Astrocyte (in vitro differentiated cells and primary cell): ENCODE results near the gene PDGFA. TPM values are rescaled to one million over a fixed set of nuclear protein-coding genes. Genes with fewer than 3 reads are reported as not detected.

Source experiments
- DNase-seq: peaks from one replicate; pipeline ENCODE4 v3.0.0-alpha.2; 2010; ENCODE audit warnings: low read depth
- FAIRE-seq: peaks from 2 replicates; lab custom pipeline; 2011; peaks lifted over from hg19 to GRCh38; lab: Jason Lieb, UNC
- H2AFZ ChIP-seq: 2 replicates; pipeline ENCODE4 v1.6.0; 2012; ENCODE audit warnings: low read depth, low read length, inconsistent platforms
- H3K27ac ChIP-seq: 2 replicates; pipeline ENCODE4 v1.5.1; 2011; ENCODE audit warnings: low read depth, low read length, inconsistent platforms
- H3K27me3 ChIP-seq: 2 replicates; pipeline ENCODE4 v1.6.0; 2011; ENCODE audit warnings: low read length, inconsistent platforms; ENCODE audit not compliant: insufficient read depth
- H3K36me3 ChIP-seq: 2 replicates; pipeline ENCODE4 v1.5.1; 2011; ENCODE audit warnings: low read length, inconsistent platforms; ENCODE audit not compliant: insufficient read depth
- H3K4me1 ChIP-seq: 2 replicates; pipeline ENCODE4 v1.5.1; 2011; ENCODE audit warnings: low read length, inconsistent platforms; ENCODE audit not compliant: insufficient read depth
- H3K4me2 ChIP-seq: 2 replicates; pipeline ENCODE4 v1.6.0; 2012; ENCODE audit warnings: low read length, inconsistent platforms
- H3K4me3 ChIP-seq: 2 replicates; pipeline ENCODE4 v1.5.1; 2011; ENCODE audit warnings: low read depth, mild to moderate bottlenecking, low read length, inconsistent platforms; ENCODE audit not compliant: insufficient read depth
- H3K79me2 ChIP-seq: 2 replicates; pipeline ENCODE4 v1.6.0; 2012; ENCODE audit warnings: mild to moderate bottlenecking, low read length, inconsistent platforms; ENCODE audit not compliant: insufficient read depth
- H3K9ac ChIP-seq: 2 replicates; pipeline ENCODE4 v1.6.0; 2012; ENCODE audit warnings: mild to moderate bottlenecking, low read length, inconsistent platforms
- H3K9me3 ChIP-seq: 2 replicates; pipeline ENCODE4 v1.5.1; 2012; ENCODE audit warnings: low read depth, mild to moderate bottlenecking, low read length, inconsistent platforms; ENCODE audit not compliant: insufficient read depth
- H4K20me1 ChIP-seq: 2 replicates; pipeline ENCODE4 v1.6.0; 2012; ENCODE audit warnings: low read length, inconsistent platforms; ENCODE audit not compliant: insufficient read depth
- H3K27ac Mint-ChIP-seq: one replicate; pipeline ENCODE4 v1.8.0; 2021; ENCODE audit warnings: mild to moderate bottlenecking, mixed read lengths; ENCODE audit not compliant: unreplicated experiment
- H3K27me3 Mint-ChIP-seq: one replicate; pipeline ENCODE4 v1.8.0; 2021; ENCODE audit warnings: low read depth, mixed read lengths; ENCODE audit not compliant: unreplicated experiment
- H3K36me3 Mint-ChIP-seq: one replicate; pipeline ENCODE4 v1.8.0; 2021; ENCODE audit warnings: low read depth, mixed read lengths; ENCODE audit not compliant: unreplicated experiment
- H3K4me1 Mint-ChIP-seq: one replicate; pipeline ENCODE4 v1.8.0; 2021; ENCODE audit warnings: low read depth, mixed read lengths; ENCODE audit not compliant: unreplicated experiment
- H3K4me3 Mint-ChIP-seq: one replicate; pipeline ENCODE4 v1.8.0; 2021; ENCODE audit warnings: mild to moderate bottlenecking, moderate library complexity, mixed read lengths; ENCODE audit not compliant: unreplicated experiment
- H3K9me3 Mint-ChIP-seq: one replicate; pipeline ENCODE4 v1.8.0; 2021; ENCODE audit warnings: mild to moderate bottlenecking, mixed read lengths; ENCODE audit not compliant: unreplicated experiment
- CTCF ChIP-seq: IDR thresholded peaks from 2 replicates; pipeline ENCODE4 v1.5.1; 2011; ENCODE audit warnings: low read depth, mild to moderate bottlenecking, inconsistent platforms, low read length, moderate library complexity; ENCODE audit not compliant: insufficient read depth
- EZH2 ChIP-seq: IDR thresholded peaks from 2 replicates; pipeline ENCODE4 v1.6.1; 2012; ENCODE audit warnings: mild to moderate bottlenecking, low read length, inconsistent platforms; ENCODE audit not compliant: insufficient read depth
- total RNA-seq: library from RNA; stranded (reverse); gene quantifications from 2 replicates; pipeline ENCODE4 v1.2.1, GENCODE V29; 2021

PDGFA gene
- total RNA-seq, 1 donor from 2014 or later = 47.1 TPM

GRCh38 chr7:538764-539685 lies 19.4 kb upstream of the PDGFA start:
- Mint-ChIP-seq H3K36me3 (no peaks in the 10 kb centered on the region), H3K27me3 (peaks cover 6% of the 10 kb centered on the region), H3K4me1 (peaks cover 26% of the 10 kb centered on the region), H3K9me3 (peaks cover 3% of the 10 kb centered on the region), H3K27ac (peak overlapping the region; percentile 86), H3K4me3 (no peak overlapping the region)
- peak overlapping the region; percentile 84 for H3K27ac ChIP-seq
- DNase-seq = no peak
- H3K36me3 ChIP-seq = no peaks in the 10 kb centered on the region
- no peak overlapping the region for H3K4me3 ChIP-seq
- H3K4me1 ChIP-seq = peaks cover 50% of the 10 kb centered on the region
- no peaks in the 10 kb centered on the region for H3K9me3 ChIP-seq
- H3K79me2 ChIP-seq = no peaks in the 10 kb centered on the region
- H2AFZ ChIP-seq = no peak overlapping the region
- H3K4me2 ChIP-seq = peak overlapping the region; percentile 73
- peak overlapping the region; percentile 71 for H3K9ac ChIP-seq
- no peak for FAIRE-seq
- H3K27me3 ChIP-seq = no peaks in the 10 kb centered on the region
- H4K20me1 ChIP-seq = no peaks in the 10 kb centered on the region
- TF ChIP-seq CTCF = no peak
- no peak for TF ChIP-seq EZH2

GRCh38 chr7:537911-538634 lies 18.4 kb upstream of the PDGFA start:
- H3K4me3 Mint-ChIP-seq = no peak overlapping the region
- FAIRE-seq = no peak
- peaks cover 26% of the 10 kb centered on the region for H3K4me1 Mint-ChIP-seq
- peaks cover 12% of the 10 kb centered on the region for H3K27me3 Mint-ChIP-seq
- Histone ChIP-seq H3K4me2 (peak overlapping the region; percentile 73), H3K36me3 (no peaks in the 10 kb centered on the region), H2AFZ (no peak overlapping the region), H3K79me2 (no peaks in the 10 kb centered on the region), H3K4me3 (no peak overlapping the region), H3K9me3 (no peaks in the 10 kb centered on the region), H3K4me1 (peaks cover 43% of the 10 kb centered on the region), H4K20me1 (no peaks in the 10 kb centered on the region), H3K9ac (peak overlapping the region; percentile 71), H3K27me3 (no peaks in the 10 kb centered on the region), H3K27ac (peak overlapping the region; percentile 84)
- H3K27ac Mint-ChIP-seq = peak overlapping the region; percentile 75
- DNase-seq = peak; percentile 86
- no peak for TF ChIP-seq EZH2
- peaks cover 3% of the 10 kb centered on the region for H3K9me3 Mint-ChIP-seq
- H3K36me3 Mint-ChIP-seq = no peaks in the 10 kb centered on the region

- no peak overlapping the region for H2AFZ ChIP-seq
- no peak overlapping the region for H3K4me2 ChIP-seq
- peaks cover 9% of the 10 kb centered on the region for H3K4me1 Mint-ChIP-seq
- H3K9me3 Mint-ChIP-seq = peaks cover 3% of the 10 kb centered on the region
- H3K27ac ChIP-seq = no peak overlapping the region
- H3K9ac ChIP-seq = no peak overlapping the region
- H3K79me2 ChIP-seq = no peaks in the 10 kb centered on the region
- no peaks in the 10 kb centered on the region for H3K36me3 Mint-ChIP-seq
- no peak overlapping the region for H3K27ac Mint-ChIP-seq
- peaks cover 26% of the 10 kb centered on the region for H3K4me1 ChIP-seq
- H3K4me3 ChIP-seq = no peak overlapping the region
- TF ChIP-seq CTCF (no peak), EZH2 (no peak)
- no peaks in the 10 kb centered on the region for H4K20me1 ChIP-seq
- H3K9me3 ChIP-seq = no peaks in the 10 kb centered on the region
- H3K27me3 Mint-ChIP-seq = peaks cover 15% of the 10 kb centered on the region
- DNase-seq (no peak), FAIRE-seq (no peak)
- H3K36me3 ChIP-seq = no peaks in the 10 kb centered on the region
- H3K27me3 ChIP-seq = no peaks in the 10 kb centered on the region
- H3K4me3 Mint-ChIP-seq = no peak overlapping the region
Measured at GRCh38 chr7:536231-536630, 16.6 kb upstream of the PDGFA start.
